GM21367 (cell line): ENCODE results near the gene MLXIPL.
"Not testable (repeated sequence)": the region's sequence is repeated elsewhere in the genome, so short reads cannot be mapped to it uniquely, and the experiment has no call there.

ENCODE experiments used
- ATAC-seq: cut with Tn5 transposase; IDR thresholded peaks from one replicate; pipeline ENCODE4 v1.9.1; 2021; ENCODE audit not compliant: unreplicated experiment

Gene MLXIPL, protein sequence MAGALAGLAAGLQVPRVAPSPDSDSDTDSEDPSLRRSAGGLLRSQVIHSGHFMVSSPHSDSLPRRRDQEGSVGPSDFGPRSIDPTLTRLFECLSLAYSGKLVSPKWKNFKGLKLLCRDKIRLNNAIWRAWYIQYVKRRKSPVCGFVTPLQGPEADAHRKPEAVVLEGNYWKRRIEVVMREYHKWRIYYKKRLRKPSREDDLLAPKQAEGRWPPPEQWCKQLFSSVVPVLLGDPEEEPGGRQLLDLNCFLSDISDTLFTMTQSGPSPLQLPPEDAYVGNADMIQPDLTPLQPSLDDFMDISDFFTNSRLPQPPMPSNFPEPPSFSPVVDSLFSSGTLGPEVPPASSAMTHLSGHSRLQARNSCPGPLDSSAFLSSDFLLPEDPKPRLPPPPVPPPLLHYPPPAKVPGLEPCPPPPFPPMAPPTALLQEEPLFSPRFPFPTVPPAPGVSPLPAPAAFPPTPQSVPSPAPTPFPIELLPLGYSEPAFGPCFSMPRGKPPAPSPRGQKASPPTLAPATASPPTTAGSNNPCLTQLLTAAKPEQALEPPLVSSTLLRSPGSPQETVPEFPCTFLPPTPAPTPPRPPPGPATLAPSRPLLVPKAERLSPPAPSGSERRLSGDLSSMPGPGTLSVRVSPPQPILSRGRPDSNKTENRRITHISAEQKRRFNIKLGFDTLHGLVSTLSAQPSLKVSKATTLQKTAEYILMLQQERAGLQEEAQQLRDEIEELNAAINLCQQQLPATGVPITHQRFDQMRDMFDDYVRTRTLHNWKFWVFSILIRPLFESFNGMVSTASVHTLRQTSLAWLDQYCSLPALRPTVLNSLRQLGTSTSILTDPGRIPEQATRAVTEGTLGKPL

GRCh38 chr7:73623798-73624668, at the start of gene MLXIPL:
MLXIPL (minus strand) TSS chr7:73624522; CDS start chr7:73624492, 30 bp downstream.
- no peak for ATAC-seq

- no peak for ATAC-seq
These were observed 47.6 kb upstream of the MLXIPL start for GRCh38 chr7:73671857-73672445.

GRCh38 chr7:73671322-73671661, 47.0 kb upstream of the MLXIPL start:
- no peak for ATAC-seq

GRCh38 chr7:73669858-73670385, 45.6 kb upstream of the MLXIPL start:
- no peak for ATAC-seq

GRCh38 chr7:73669288-73669701, 45.0 kb upstream of the MLXIPL start:
- ATAC-seq, result no peak

DNA sequence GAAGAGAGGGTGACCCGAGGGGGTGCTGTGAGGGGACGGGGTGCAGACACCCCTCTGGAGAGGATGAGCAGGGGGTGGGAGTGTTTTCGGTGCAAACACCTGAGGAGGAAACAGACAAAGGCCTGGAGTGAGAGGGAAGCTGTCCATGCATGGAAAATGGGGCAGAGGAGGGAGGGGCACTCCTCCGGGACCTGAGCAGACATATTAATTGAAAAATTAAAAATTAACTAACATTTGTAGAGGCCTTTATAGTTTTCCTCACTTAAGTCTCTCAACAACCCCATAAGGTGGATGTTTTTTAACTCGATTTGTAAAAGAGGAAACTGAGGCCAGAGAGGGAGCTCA, 44.5 kb upstream of the MLXIPL start:
- ATAC-seq, result no peak

GRCh38 chr7:73668103-73668885, 44.0 kb upstream of the MLXIPL start:
- no peak for ATAC-seq

- ATAC-seq, result peak; percentile 82
These were observed 43.2 kb upstream of the MLXIPL start, which contains the start of gene VPS37D for GRCh38 chr7:73667344-73668102. VPS37D (plus strand) TSS chr7:73667831; CDS start chr7:73667959, 128 bp downstream.

GRCh38 chr7:73663033-73663432, 38.7 kb upstream of the MLXIPL start:
- ATAC-seq, result no peak

GRCh38 chr7:73660594-73660993, 36.3 kb upstream of the MLXIPL start:
- not testable (repeated sequence) for ATAC-seq

- no peak for ATAC-seq
These were observed 35.7 kb upstream of the MLXIPL start for GRCh38 chr7:73659983-73660382.

GRCh38 chr7:73655309-73655708, 31.0 kb upstream of the MLXIPL start:
- ATAC-seq, result not testable (repeated sequence)

DNA sequence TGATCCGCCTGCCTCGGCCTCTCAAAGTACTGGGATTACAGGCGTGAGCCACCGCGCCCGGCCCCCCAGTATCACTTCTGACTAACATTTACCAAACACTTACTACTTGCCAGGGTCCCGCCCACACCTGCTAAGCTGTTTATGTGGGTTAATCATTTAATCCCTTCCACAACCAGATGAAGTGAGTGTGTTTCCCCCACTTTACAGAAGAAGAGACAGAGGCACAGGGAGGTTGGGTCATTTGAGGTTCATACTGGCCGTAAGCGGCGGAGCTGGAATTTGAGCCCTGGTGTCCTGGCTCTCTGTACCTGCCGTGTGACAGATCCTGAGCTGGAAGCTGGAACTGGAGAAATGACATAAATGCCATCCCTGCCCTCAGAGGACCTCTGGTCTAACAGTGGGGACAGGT, 28.2 kb upstream of the MLXIPL start:
- no peak for ATAC-seq

GRCh38 chr7:73650524-73650923, 26.2 kb upstream of the MLXIPL start:
- no peak for ATAC-seq

GRCh38 chr7:73649576-73649975, 25.3 kb upstream of the MLXIPL start:
- no peak for ATAC-seq

GRCh38 chr7:73648593-73649332, 24.4 kb upstream of the MLXIPL start:
- ATAC-seq, result no peak

DNA sequence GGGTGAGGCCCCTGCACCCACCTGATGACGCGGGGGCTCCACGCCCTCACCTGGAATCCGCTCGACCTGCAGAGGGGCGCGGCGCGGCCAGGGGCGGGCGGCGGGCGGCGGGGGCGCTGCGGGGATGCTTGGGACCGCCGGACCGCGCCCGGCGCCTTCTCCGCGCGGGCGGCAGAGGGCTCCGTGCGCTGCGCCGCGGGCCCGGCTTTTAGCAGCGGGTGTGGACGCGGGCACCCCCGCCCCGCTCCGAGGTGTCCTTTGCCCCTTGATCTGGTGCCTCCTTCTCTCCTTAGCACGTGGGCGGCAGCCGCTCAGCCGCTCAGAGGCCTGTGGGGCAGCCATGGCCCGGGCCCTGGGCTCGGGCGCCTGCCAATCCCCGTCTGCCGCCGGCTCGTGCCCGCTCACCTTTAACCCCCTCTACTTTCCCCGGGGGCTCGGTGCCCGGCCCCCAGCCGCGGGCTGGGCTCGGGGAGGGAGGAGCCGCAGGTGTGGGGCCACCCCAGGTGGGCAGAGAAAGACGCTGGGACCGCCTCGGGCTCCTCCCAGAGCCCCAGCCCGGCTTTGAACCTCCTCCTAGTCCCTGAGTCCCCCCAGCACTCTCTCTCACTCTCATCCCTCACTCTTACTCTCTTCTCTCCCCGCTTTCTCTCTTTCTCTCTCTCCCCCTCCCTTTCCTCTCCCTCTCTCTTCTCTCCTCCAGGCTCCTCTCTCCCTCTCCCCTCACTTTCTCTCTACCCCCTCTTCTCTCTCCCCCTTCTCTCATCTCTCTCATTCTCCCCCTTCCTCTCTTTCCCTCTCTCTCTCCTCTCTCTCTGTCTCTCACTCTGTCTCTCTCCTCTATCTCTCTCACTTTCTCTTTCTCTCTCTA, 23.6 kb upstream of the MLXIPL start:
- ATAC-seq, result no peak
